Ectodermal cell (in vitro differentiated cells): ENCODE measurements around the gene CTIF.
A peak's percentile ranks its signal among the peaks of the same experiment; 100 is the strongest.

ENCODE experiments used
- H3K27ac ChIP-seq: 2 replicates; pipeline ENCODE4 v1.7.0; 2013; ENCODE audit warnings: mild to moderate bottlenecking, low read depth, low read length; ENCODE audit not compliant: insufficient read depth, poor library complexity, severe bottlenecking
- H3K27me3 ChIP-seq: 2 replicates; pipeline ENCODE4 v1.7.0; 2013; ENCODE audit warnings: mild to moderate bottlenecking, low read length; ENCODE audit not compliant: insufficient read depth, control insufficient read depth, poor library complexity, severe bottlenecking
- H3K36me3 ChIP-seq: one replicate; pipeline ENCODE4 v1.7.0; 2013; ENCODE audit warnings: low read length; ENCODE audit not compliant: control insufficient read depth, insufficient read depth
- H3K4me1 ChIP-seq: one replicate; pipeline ENCODE4 v1.7.0; 2013; ENCODE audit warnings: low read length; ENCODE audit not compliant: control insufficient read depth, insufficient read depth
- H3K4me3 ChIP-seq: 2 replicates; pipeline ENCODE4 v1.7.0; 2013; ENCODE audit warnings: low read depth, low read length, control low read depth; ENCODE audit not compliant: insufficient read depth
- H3K9me3 ChIP-seq: 2 replicates; pipeline ENCODE4 v1.7.0; 2013; ENCODE audit warnings: mild to moderate bottlenecking, low read length, moderate library complexity; ENCODE audit not compliant: control insufficient read depth
- WGBS, 2 experiments: methylation state at CpG; one replicate each; pipeline ENCODE4 v1.1.7; 2013; ENCODE audit warnings: missing lambda C conversion rate in 2 of 2; 5-methylcytosine and 5-hydroxymethylcytosine counted together

The CTIF gene

DNA sequence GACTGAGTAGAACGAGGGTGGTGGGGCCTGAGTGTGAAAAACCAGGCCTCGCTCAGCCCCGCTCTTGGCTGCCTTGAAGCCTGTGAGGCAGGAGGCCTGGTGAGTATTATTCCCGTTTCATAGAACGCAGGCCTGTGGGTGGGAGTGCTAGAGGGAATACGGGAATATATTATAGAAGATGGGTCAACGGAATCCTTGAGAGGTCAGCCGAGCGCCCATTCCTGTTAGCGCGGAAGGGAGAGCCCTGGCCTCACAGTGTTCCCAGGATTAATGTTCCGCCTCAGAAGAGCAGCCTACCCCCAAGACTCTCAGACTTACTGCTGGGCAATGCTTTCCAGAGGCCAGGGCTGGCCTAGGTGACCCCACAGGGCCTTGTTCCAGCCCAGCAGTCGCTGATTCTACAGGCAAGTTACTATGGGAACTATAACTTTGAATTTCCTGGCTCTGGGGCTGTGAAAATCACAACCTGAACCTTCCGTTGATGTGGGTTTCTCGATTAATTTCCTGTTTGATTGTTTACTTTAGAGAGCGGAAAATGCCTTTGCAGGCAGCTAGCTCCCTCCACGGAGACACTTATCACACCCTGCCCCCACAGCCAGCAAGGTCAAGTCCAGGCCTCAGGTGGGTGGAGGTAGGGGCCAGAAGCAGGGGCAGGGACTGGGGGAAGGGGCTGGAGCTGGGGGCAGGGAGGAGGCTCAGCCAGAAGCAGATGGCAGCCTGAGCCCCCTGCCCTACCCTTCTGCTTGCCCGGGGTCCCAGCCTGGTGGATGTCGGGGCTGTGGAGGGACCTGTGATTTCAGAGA, 303.6 kb downstream of the CTIF start:
- Histone ChIP-seq H3K27ac (no peak overlapping the region), H3K4me1 (peaks cover 14% of the 10 kb centered on the region), H3K27me3 (no peaks in the 10 kb centered on the region), H3K36me3 (no peaks in the 10 kb centered on the region), H3K9me3 (no peaks in the 10 kb centered on the region), H3K4me3 (no peak overlapping the region)
- 79 to 84% methylated on average over 19 of the region's 19 CpGs for WGBS, 2 experiments

- no peak overlapping the region for H3K27ac ChIP-seq
- H3K36me3 ChIP-seq = no peaks in the 10 kb centered on the region
- peaks cover 20% of the 10 kb centered on the region for H3K4me1 ChIP-seq
- WGBS, 2 experiments = 93 to 94% methylated on average over 8 of the region's 8 CpGs
- no peak overlapping the region for H3K4me3 ChIP-seq
- H3K27me3 ChIP-seq = no peaks in the 10 kb centered on the region
- H3K9me3 ChIP-seq = no peaks in the 10 kb centered on the region
Measured at GRCh38 chr18:48843162-48843561, 304.3 kb downstream of the CTIF start.

DNA sequence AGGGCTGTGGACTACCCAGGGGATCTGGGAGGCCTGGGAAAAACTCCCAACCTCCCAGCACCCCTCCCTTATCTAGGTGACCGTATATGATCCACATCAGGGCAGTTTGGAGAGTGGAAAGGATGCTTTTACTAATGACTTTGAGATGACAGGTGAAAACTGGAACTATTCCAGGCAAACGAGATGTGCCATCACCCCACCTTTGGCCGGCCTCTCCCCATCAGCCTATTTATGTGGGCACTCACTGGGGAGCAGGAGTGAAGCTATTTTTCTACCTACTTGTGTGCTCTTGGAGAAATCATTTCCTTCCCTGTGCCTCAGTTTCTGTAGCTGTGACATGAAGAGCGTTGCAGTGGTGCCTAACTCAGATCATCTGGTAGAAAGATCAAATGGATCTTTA, 304.8 kb downstream of the CTIF start:
- no peak overlapping the region for H3K27ac ChIP-seq
- H3K9me3 ChIP-seq = no peaks in the 10 kb centered on the region
- peaks cover 24% of the 10 kb centered on the region for H3K4me1 ChIP-seq
- no peaks in the 10 kb centered on the region for H3K36me3 ChIP-seq
- H3K27me3 ChIP-seq = no peaks in the 10 kb centered on the region
- WGBS, 2 experiments = 94 to 99% methylated on average over 3 to 4 of the region's 4 CpGs
- no peak overlapping the region for H3K4me3 ChIP-seq

DNA sequence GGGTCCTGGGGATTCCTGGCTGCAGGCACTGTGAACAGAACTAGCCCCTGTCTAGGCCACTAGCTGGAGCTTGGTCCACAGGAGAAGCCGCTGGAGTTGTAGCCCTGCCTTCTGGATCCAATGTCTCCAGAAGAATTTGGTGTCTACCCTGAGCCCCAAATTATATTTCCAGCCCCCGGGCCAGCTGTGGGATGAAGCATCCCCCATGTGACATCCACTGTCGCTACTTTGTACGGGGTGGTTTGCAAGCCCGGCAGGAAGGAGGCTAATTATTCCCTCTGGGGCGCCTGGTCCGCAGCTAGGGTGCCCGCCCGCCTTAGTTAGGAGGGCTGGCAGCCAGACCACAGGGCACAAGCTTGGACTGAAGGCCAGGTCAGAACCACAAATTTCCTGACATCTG, 305.4 kb downstream of the CTIF start:
- Histone ChIP-seq H3K27me3 (no peaks in the 10 kb centered on the region), H3K36me3 (no peaks in the 10 kb centered on the region), H3K4me3 (no peak overlapping the region), H3K9me3 (no peaks in the 10 kb centered on the region), H3K4me1 (peaks cover 28% of the 10 kb centered on the region), H3K27ac (no peak overlapping the region)
- 93 to 94% methylated on average over 9 of the region's 9 CpGs for WGBS, 2 experiments

DNA sequence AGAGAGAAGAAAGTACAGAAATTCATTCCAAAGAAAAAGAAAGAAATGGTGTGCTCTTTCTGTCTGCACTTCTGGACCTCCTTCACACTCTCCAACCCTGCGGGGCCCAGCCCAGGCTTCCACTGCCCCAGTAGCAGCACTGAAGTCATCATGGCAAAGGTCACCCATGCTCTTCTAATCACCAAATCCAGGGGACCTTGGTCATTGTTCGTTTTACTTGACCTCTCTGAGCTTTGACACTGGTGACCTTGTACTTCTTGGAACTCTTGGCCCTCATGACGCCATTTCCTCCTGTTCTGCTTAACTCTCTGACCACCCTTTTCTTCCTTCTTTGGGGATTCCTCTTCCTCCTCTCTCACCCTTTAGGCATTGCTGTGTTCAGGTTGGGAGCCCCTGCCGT, 306.3 kb downstream of the CTIF start:
- Histone ChIP-seq H3K27ac (no peak overlapping the region), H3K9me3 (no peaks in the 10 kb centered on the region), H3K27me3 (no peaks in the 10 kb centered on the region), H3K4me3 (no peak overlapping the region), H3K4me1 (peaks cover 28% of the 10 kb centered on the region), H3K36me3 (no peaks in the 10 kb centered on the region)
- 94 to 95% methylated on average over 4 of the region's 4 CpGs for WGBS, 2 experiments

DNA sequence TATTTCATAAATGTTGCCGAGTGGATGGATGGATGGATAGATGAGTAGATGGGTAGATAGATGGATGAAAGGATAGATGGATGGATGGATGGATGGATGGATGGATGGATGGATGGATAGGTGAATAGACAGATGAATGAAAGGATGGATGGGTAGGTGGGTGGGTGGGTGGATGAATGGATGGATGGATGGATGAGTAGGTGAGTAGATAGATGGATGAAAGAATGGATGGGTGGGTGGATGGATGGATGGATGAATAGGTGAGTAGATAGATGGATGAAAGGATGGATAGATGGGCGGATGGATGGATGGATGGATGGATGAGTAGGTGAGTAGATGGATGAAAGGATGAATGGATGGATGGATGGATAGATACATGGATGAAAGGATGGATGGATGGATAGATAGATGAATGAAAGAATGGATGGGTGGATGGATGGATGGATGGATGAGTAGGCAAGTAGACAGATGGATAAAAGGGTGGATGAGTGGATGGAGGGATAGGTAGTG, 307.6 kb downstream of the CTIF start:
- no peaks in the 10 kb centered on the region for H3K9me3 ChIP-seq
- 91 to 98% methylated on average over 2 of the region's 2 CpGs for WGBS, 2 experiments
- no peak overlapping the region for H3K4me3 ChIP-seq
- H3K36me3 ChIP-seq = no peaks in the 10 kb centered on the region
- H3K4me1 ChIP-seq = peaks cover 37% of the 10 kb centered on the region
- no peaks in the 10 kb centered on the region for H3K27me3 ChIP-seq
- no peak overlapping the region for H3K27ac ChIP-seq

DNA sequence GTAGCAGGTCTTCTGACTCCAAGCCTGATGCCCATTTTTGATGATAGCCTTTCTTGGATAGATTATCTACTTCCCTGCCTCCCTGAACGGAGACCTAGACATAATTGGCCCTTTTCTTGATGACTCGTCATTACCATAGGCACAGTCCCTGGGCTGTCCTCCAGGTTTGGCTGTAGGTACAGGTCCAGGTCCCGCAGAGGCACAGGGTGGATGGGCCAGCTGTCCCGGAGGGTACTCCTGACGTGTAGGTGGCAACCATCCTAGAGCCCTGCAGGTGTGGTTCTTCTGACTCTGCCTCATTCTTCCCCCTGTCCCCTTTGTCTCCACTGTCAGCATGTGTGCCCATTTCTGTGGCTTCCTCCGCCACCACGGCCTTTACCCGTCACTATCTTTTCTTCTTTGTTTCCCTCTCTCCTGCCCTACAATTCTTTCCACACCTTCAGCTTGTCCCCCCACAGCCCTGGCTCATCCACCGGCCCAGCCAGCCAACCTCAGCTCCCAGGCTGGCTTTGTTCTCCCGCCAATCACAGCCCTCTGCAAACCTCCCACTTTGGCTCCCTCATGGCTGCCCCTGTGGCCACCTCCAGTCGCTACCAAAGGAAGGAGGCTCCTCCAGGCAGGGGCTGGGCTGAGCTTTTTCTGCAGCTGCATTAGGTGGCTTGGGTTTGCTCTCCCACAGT, 309.1 kb downstream of the CTIF start:
- 62 to 72% methylated on average over 11 of the region's 11 CpGs for WGBS, 2 experiments
- no peaks in the 10 kb centered on the region for H3K36me3 ChIP-seq
- H3K4me3 ChIP-seq = no peak overlapping the region
- H3K9me3 ChIP-seq = no peaks in the 10 kb centered on the region
- H3K27ac ChIP-seq = no peak overlapping the region
- H3K4me1 ChIP-seq = peaks cover 31% of the 10 kb centered on the region
- H3K27me3 ChIP-seq = no peaks in the 10 kb centered on the region

- Histone ChIP-seq H3K27me3 (no peaks in the 10 kb centered on the region), H3K4me1 (peaks cover 31% of the 10 kb centered on the region), H3K36me3 (no peaks in the 10 kb centered on the region), H3K4me3 (no peak overlapping the region), H3K9me3 (no peaks in the 10 kb centered on the region), H3K27ac (no peak overlapping the region)
- 60 to 69% methylated on average over 13 of the region's 13 CpGs for WGBS, 2 experiments
Measured at GRCh38 chr18:48848641-48849143, 309.9 kb downstream of the CTIF start.

GRCh38 chr18:48850822-48851598, 312.2 kb downstream of the CTIF start:
- Histone ChIP-seq H3K27me3 (no peaks in the 10 kb centered on the region), H3K9me3 (no peaks in the 10 kb centered on the region), H3K27ac (peak overlapping the region; percentile 48), H3K4me1 (peaks cover 31% of the 10 kb centered on the region), H3K36me3 (no peaks in the 10 kb centered on the region), H3K4me3 (no peak overlapping the region)
- 42 to 45% methylated on average over 17 of the region's 17 CpGs for WGBS, 2 experiments

GRCh38 chr18:48851599-48851960, 312.7 kb downstream of the CTIF start:
- 48 to 49% methylated on average over 7 of the region's 7 CpGs for WGBS, 2 experiments
- Histone ChIP-seq H3K27ac (peak overlapping the region; percentile 48), H3K27me3 (no peaks in the 10 kb centered on the region), H3K9me3 (no peaks in the 10 kb centered on the region), H3K4me1 (peaks cover 31% of the 10 kb centered on the region), H3K36me3 (no peaks in the 10 kb centered on the region), H3K4me3 (no peak overlapping the region)
